Measurements from ENCODE around the gene MAPK14.
"Not testable (repeated sequence)": the region's sequence is repeated elsewhere in the genome, so short reads cannot be mapped to it uniquely, and the experiment has no call there.

The MAPK14 gene

DNA sequence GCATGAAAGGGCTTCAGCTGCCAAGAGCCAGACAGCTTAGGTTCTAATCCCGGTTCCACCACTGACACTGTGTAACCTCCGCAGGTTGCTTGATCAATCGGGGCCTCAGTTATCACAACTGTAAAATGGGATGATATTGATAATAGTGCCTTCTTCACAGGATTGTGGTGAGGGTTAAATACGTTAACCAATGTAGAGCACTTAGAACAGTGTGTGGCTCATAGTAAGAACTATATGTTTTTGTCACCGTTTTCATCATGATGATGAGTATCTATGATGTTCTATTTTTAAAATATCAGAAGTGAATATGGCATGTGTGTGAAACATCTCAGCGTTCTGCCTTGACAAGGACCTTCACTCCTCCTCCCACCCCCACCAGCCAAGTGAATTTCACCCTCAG lies 92.4 kb downstream of the MAPK14 start:
- FAIRE-seq = no peak

DNA sequence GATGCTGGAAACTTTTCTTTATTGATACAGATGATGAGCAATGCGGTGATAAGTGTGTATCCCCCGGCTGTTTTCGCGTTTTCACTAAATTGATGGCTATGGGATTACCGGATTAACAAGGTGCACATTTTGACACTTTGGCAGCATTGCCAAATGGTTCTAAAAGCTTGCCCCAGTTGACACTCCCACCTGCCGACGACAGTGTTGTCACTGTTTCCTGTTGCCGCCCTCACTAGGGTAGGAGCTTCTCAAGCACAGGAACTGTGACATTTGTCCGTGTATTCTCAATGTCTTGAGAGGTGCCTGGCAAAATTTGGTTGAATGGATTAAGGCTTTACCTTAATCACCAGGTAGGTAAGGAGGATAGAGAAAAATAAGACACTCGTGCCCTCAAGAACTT lies 92.9 kb downstream of the MAPK14 start:
- no peak for DNase-seq (ENCODE audit: insufficient read length, low spot score)

More for the DNA sequence above, 92.4 kb downstream of the MAPK14 start:
- no peak for DNase-seq (ENCODE audit: insufficient read length, low spot score)

DNA sequence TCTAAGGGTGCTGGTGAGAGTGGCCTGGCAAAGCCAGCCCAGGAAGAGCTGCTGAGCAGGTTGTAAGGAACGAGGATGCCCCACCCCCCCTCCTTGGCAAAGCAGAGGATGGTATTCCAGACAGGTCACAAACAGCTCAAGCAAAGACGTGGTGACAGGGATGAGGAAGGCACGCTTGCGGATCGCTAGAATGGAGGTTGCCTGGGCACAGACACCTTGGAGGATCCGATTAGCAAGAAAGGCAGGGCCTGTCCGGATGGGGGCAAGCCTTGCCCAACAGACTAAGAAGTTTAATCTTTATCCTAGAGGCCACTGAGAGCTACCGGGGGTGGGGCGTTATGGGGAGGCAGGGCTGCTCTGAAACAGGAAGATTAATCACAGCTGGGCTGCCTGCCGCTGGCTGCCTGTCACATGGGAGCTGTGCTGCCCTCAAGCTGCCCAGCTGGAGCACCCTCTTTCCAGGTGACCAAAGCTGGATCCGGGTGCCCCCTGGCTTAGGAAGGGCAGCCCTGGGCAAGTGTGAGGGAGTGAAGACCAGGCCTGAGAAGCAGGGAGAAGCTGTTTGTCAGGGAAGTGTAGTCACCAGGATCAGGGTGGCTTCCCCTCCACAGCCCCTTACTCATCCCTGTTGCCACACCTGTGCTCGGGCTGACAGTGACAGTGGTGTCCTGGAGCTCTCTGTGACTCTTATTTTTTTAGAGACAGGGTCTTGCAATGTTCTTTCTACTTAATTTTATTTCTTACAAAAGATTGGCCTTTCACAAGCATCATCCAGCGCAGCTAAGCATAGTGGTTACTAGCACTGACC lies 93.6 kb downstream of the MAPK14 start:
- DNase-seq (ENCODE audit: insufficient read length, low spot score) (no peak), FAIRE-seq (no peak)

More for the DNA sequence above, 92.9 kb downstream of the MAPK14 start:
- no peak for FAIRE-seq

DNA sequence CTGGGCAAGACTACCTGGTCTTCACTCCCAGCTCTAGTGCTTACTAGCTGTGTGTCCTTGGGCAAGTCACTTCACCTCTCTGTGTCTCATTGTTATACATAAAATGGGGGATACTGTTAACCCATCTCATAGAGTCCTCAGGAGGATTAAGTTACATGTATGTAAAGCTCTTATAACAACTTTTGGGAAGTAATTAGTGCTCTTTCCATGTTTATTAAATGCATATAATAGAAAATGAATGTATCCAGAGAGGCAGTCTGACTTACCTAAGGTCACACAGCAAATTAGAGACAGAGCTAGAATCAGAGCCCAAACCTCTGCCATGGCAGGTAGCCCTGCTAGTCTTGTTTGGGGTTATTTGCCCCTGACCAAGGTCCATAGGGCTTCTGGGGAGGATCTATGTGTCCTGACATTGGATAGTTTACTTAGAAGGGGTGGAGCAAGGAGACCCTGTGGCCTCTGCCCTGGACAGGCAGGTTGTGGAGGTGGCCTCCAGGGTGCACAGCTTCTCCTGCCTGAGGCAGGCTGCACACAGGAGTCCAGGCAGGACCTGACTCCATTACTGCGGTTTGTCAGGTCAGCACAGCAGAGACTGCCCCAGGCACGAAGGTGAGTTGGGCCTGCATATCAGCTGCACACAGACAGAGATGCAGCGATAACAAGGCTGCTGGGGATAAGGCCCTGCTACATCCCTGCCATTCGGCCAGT lies 94.3 kb downstream of the MAPK14 start:
- FAIRE-seq (no peak), DNase-seq (ENCODE audit: insufficient read length, low spot score) (no peak)

DNA sequence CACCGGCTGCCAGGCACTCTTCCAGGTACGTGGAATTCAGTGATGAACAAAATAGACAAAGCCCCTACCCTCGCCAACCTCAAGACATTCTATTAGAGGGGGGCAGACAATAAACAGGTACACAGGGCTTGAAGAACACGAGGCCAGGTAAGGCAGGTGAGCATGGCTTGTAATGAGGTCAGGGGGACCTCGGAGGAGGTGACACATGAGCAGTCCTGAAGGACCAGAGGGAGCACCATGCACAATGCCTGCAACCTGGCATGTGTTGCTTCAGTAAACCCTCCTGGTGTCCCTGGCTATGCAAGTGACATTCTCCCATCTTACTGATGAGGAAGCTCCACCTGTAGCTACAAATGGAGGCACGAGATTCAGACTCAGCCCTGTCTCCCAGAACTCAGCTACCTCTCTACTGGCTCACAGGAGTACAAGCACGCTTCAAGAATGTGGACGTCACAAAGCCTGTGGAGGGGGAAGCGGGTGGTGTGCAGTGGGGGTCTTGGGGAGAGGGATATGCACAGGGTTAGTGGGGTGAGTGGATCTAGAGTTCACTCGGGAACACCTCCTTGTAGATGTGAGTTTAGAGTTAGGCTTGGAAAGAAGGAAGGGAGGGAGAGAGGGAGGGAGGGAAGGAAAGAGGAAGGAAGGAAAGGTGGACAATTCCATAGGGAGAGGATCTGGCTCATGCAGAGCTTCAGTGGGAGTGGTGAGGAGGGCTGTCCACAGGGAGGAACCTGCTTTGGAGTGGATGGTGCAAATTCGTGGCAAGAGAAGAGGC lies 95.1 kb downstream of the MAPK14 start:
- FAIRE-seq (no peak), DNase-seq (ENCODE audit: insufficient read length, low spot score) (no peak)

DNA sequence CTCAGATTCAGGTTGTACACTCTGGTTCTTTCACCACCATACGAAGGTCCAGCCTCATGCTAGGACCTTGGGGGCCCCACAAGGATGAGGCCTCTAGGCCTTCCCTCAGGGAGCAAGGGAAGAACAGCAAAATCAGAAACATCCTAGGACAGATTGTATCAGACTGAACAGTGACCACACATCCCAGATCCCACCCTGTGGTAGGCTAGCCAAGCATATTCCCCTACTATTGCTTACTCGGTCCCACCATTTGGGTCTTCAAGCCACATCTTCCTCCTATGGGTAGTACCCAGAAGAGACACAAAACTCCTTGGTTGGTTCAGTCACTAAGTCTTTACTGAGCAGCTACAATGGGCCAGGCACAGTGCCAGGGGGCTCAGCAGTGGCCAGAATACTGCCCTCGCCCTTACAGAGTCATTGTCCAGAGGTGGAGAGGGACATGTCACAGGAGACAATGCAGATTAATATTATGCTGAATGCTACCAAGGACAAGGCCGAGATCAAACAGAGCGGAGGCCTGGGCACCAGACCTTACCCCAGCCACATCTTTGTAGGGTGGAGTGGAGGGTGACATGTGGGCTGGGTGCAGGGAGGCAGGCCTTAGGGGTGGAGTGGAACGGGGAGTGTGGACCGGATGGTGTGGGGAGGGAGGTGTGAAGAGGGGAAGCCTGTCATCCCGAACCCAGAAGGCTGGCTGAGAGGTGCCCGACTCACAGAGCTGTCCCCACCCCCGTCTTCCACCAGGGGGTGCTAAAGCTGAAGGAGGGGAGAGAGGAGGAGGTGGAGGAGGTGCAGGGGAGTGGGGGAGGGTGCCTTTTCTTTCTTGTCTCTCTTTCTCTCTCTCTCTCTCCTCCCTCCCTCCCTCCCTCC lies 95.9 kb downstream of the MAPK14 start:
- FAIRE-seq (no peak), DNase-seq (ENCODE audit: insufficient read length, low spot score) (peak; percentile 79)

DNA sequence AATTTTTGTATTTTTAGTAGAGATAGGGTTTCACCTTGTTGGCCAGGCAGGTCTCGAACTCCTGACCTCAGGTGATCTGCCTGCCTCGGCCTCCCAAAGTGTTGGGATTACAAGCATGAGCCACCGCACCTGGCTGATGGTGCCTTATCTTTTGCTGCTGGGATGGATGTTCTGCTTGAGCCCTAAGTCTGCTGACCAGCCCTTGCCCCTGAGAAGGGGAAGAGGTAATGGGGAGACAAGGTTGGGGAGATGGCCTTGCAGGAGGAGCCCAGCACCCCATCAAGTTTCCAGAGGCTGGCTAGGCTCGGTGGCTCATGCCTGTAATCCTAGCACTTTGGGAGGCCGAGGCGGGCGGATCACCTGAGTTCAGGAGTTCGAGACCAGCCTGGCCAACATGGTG lies 96.7 kb downstream of the MAPK14 start:
- not testable (repeated sequence) for FAIRE-seq; DNase-seq (ENCODE audit: insufficient read length, low spot score)

DNA sequence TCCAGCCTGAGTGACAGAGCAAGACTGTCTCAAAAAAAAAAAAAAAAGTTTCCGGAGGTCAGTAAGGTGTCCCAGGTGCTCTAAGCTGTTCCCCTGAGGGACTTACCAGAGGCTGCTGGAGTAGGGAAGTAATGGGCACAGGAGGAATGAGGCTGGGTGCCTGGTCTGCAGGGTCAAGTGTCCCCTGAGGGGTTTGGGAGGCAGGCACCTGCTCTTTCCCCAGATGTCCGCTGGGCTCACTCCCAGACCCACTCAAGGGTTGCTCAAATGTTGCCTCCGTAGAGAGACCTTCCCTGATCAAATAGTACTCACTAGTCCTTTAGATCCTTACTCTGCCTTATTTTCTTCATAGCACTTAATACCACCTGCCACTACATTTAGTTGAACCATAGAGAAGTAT lies 97.3 kb downstream of the MAPK14 start:
- no peak for DNase-seq (ENCODE audit: insufficient read length, low spot score)
- no peak for FAIRE-seq

DNA sequence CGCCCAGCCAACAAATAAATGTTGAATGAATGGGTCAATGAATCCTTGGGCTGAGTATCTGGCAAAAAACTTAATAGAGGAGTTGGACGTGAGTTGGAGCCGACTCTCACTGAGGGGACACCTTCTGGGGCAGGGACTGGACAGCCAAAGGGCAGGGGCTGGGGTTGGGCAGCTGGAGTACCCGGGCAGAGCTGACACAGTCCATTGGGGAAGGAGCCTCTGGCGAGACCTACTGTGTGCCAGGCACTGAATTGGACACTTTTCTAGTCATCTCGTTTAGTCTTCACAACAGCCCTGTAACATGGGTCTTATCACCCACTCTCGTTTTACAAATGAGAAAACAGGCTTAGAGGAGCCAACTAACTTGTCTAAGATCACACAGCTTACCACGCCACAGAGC lies 98.0 kb downstream of the MAPK14 start:
- FAIRE-seq (no peak), DNase-seq (ENCODE audit: insufficient read length, low spot score) (no peak)

DNA sequence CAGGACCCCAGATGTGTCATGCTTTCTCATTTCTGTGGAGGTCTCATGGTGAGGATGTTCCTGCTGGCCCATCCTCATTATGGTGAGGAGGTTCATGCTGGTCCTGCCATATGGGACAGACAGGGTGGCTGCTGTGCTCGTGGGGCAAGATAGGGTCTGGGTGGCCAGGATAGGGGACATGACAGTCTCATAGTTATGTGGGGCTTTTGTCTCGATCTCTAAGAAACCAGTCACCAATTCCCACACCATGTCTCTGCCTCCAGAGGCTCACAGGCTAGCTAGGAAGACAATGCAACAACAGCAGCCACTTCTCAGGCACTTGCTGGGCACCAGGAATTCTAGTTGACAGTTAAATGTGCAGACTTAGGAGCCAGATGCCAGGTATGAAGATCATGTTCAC lies 98.5 kb downstream of the MAPK14 start:
- FAIRE-seq = no peak
- no peak for DNase-seq (ENCODE audit: insufficient read length, low spot score)

DNA sequence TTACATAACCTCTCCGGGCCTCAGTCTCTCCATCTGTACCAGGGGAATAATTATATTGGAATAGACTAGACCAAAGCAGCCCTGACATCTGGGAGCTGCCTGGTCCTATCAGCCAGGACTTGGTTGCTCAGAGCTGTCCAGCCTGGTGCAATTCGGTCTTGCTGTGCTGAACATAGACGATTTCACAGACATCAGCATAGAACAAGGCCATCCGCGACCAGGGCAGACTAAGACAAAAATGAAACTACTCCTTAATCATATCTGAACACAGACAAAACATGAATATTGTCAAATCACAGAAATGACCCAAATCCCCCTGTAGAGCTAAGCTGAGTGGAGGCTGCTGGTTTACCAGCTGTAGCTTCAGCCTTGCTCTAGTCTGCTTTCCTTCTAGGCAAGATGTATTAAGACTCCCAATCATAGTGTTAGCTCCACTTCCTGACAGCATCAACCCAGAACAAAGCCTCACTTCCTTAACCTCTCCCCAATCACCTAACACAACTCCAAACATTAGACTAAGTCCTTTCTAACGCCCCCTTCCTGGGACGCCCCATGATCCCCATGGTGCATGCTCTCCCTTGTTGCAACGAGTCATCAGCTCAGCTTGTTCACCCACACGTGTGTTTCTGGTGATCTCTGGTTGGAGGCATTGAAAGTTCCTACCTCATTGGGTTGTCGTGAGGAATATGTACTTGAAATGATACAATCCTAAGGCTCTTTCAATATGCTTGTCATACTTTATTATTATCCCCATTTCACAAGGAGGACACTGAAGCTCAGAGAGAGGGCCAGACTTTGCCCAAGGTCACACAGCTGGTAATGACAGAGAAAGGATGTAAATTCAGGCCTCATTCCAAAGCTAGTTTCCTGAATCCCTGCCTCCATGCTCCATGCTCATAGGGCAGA lies 99.2 kb downstream of the MAPK14 start:
- no peak for DNase-seq (ENCODE audit: insufficient read length, low spot score)
- FAIRE-seq = no peak

DNA sequence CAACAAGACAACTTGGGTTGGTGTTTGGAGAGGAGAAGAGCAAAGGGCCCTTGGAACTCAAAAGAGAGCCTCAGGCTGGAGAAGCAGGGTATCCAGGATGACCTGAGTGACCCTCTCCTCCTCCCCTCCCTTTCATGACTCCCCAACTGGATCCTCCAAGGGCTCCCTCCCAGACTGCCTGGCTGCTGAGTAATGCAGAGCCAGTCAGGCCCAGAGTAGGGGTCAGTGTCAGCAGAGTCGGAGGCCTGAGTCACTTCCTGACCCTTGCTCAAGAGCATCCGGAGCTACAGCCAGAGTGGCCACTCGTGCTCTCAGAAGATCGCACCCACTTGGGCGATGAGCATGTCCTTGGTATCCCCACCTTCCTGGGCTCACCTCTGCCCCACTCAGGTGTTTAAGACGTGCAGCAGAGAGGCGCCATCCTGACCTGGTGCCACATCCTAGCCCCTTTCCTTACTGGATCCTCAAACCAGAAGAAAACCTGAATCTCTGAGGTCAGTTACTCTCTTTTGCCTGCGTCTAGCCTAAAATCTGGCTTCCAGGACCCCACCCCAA lies 99.9 kb downstream of the MAPK14 start:
- peak; percentile 89 for DNase-seq (ENCODE audit: insufficient read length, low spot score)
- peak; percentile 80 for FAIRE-seq

DNA sequence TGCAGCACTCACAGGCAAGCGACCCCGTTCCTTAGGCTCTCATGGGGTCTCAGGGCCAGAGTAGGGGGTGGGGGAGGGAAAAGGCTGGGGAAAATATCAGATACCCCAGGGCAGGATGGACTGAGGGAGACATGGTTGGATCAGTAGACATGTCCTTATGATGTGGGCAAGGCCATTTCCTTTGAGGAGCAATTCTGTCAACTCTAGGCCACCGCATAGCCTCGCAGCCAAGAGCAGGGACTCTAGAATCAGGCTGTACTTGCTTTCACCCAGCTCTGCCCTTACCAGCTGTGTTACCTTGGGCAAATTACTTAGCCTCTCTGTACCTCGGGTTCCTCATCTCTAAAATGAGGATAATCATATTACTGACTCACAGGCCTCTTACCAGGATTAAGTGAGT lies 100.5 kb downstream of the MAPK14 start:
- DNase-seq (ENCODE audit: insufficient read length, low spot score) = no peak
- no peak for FAIRE-seq

DNA sequence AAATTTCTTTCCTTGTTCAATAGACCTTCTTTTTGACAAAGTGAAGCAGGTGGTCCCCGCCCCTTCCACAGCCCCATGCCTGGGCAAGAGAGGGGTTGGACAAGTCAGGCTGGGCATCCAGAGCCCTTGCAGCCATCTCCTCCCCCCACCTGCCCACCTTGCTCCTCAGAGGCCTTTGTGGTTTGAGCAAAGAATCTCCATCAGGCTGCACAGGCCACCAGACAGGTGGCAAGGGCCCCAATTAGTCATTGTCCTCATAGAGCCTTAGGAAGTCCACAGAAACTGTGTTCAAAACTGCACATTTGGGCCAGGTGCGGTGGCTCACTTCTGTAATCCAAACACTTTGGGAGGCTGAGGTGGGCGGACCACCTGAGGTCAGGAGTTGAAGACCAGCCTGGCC lies 101.2 kb downstream of the MAPK14 start:
- FAIRE-seq (no peak), DNase-seq (ENCODE audit: insufficient read length, low spot score) (no peak)

DNA sequence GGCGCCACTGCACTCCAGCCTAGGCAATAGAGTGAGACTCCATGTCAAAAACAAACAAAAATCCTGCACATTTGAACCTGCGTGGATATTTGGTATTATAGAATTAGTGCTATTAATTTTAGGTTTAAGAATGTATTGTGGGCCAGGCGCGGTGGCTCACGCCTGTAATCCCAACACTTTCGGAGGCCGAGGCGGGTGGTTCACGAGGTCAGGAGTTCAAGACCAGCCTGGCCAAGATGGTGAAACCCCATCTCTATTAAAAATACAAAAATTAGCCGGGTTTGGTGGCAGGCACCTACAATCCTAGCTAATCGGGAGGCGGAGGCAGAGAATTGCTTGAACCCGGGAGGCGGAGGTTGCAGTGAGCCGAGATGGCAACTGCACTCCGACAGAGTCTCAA lies 101.7 kb downstream of the MAPK14 start:
- DNase-seq (ENCODE audit: insufficient read length, low spot score); FAIRE-seq: not testable (repeated sequence)

DNA sequence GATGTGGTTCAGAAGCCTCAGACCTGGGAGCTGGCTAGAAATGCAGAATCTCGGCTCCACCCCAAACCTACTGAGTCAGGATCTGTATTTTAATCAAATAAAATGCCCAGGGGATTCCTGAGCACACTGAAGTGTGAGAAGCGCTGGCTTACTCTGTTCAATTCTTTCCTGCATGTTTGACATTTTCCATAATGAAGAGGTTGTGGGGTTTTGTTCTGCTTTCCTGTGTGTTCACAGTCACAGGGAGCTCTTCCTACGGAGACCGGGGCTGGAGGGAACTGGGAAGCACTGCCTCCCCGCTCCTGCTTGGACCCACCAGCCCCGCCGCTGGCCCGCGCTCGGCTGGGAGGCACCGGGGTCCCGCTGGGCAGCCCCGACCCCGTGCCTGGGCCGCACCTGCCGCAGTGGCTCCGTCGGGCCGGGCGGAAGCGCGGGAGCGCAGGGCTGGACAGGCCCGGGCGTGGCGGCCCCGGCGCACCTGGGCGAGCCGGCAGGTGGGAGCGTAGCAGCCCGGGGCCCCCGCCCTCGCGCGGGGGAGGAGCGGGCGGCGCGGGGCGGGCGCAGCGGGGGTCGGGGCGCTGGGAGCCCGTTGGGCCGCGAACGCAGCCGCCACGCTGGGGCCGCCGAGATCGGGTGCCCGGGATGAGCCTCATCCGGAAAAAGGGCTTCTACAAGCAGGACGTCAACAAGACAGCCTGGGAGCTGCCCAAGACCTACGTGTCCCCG lies 102.5 kb downstream of the MAPK14 start, which contains the start of gene MAPK13:
MAPK13 (plus strand) TSS at position 573 of the 726 bp plus-strand sequence; CDS start at position 643, 70 bp downstream.
- DNase-seq (ENCODE audit: insufficient read length, low spot score) (no peak), FAIRE-seq (no peak)

DNA sequence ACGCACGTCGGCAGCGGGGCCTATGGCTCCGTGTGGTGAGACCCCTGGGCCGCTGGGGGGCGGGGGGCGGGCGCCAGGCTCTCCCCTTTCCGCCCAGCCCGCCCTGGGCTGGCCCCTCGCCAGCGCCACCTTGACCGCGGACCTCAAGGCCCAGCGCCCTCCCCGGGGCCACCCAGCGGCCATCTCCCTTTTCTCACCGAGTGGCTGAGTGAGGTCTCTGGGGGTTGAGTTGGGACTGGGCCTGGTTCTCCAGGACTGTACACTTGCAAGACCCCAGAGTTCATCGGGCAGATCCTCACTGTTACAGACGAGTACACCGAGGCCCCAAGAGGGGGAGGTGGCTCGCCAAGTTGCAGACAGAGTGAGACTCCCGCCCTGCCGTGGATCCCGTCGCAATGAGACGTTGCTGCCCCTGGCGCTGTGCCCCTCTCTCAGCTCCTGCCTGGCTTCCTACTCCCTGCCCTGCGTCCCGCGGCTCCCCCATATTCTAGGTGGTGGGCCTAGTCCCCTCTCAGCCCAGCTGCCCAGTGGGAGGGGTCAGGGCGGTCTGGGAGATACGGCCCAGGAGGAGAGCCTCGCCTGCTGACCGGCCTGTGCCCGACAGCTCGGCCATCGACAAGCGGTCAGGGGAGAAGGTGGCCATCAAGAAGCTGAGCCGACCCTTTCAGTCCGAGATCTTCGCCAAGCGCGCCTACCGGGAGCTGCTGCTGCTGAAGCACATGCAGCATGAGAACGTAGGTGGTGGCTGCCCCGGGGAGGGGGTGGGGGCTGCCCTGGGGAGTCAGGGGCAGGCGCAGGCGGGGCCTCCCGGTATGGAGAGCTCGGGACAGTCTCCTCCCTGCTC lies 103.3 kb downstream of the MAPK14 start:
- DNase-seq (ENCODE audit: insufficient read length, low spot score) (no peak), FAIRE-seq (no peak)
